AG08395 (cell line): ENCODE results near the gene JMJD1C.

Experiments
- DNase-seq: peaks from one replicate; pipeline ENCODE4 v3.0.0; 2012; ENCODE audit warnings: mixed read lengths, low spot score

JMJD1C gene

DNA sequence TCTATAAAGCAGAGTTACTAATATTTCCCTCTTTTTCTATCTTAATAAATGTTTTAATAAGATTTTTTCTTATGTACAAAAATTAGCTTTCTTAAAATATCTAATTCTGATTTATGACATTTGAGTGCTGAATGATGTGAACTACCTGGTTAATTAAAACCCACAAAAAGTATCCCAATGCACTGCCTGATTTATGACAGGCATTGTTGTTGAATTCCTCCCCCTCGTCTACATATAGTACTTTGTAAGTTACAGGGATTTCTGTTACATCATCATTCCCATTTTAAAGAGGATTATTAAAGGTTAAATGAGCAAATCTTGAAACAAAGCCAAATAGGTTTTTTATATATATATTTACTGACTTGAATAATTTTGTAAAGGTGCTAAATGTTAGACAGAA lies 241.5 kb downstream of the JMJD1C start:
- no peak for DNase-seq

DNA sequence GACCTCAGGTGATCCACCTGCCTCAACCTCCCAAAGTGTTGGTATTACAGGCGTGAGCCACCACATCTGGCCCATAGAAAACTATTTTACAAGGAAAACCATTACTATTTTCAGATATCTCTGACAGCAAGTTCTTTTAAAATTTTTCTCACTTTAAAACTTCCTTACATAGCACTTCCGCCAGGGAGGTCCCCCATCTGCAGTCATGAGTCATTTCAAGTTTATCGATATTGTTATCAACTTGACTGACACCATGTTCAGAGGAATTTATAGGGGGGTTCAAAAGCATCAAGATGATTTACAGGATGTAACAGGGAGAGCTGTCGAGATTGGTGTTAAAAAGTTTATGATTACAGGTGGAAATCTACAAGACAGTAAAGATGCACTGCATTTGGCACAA lies 243.8 kb downstream of the JMJD1C start:
- no peak for DNase-seq

DNA sequence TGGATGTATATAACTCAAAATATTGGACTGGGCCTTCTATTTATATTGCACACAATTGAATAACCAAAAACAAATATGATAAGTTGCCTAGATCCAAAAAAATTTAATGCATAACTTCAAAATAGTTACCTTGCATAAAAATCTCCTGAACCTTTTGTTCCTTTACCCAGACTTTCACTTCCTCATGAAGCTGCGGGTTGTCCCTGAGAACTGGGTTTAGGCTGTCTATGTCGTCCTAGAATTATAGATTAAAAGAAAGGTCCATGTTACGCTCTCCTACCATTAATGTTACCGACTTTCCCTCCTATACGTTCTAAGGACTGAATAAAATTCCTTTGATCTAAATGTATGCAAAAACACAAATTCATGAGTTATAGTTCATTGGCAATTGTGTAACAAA lies 246.0 kb downstream of the JMJD1C start:
- no peak for DNase-seq

GRCh38 chr10:63217120-63217605 lies 248.6 kb downstream of the JMJD1C start:
- peak; percentile 35 for DNase-seq

- DNase-seq: no peak
These were observed 251.2 kb downstream of the JMJD1C start for GRCh38 chr10:63214571-63214970.

- DNase-seq: no peak
These were observed 252.3 kb downstream of the JMJD1C start for GRCh38 chr10:63213489-63213888.

GRCh38 chr10:63210611-63211196 lies 255.1 kb downstream of the JMJD1C start:
- DNase-seq: no peak

DNA sequence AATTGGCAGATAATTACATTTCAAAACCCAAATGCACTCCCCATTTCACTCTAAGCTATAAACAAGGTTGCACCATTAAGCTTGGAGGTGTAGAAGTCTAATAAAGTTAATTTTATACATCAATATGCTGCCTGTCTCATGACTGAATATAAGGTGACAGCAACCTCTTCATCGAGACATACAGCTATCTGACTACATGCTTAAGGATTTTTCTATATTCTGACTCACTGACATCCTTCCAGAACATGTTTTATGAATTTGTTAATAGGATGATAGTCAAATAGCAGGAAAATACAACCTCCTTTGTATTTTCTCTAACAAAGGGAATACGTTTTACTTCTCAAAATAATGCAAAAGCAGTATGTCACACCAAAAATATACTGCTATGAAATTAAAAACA lies 256.1 kb downstream of the JMJD1C start:
- DNase-seq: no peak

DNA sequence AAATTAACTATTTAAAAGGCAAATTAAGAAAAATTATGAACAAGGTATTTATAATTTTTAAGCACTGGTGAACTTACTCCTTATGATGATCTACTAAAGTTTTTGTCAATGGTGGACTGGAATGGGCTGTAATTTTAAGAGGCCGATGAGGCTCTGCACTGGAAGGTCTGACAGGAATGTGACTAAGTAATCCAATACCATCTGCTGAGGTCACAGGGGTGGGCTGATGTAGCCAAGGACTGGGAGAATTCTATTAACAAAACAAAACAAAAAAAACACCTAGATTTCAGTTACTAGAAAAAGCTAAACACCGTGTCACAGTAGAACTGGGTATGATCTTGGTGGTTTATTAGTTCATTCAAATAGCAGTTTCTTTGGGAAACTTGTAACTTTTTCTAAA lies 256.8 kb downstream of the JMJD1C start:
- peak; percentile 39 for DNase-seq

- peak; percentile 73 for DNase-seq
These were observed 258.6 kb downstream of the JMJD1C start for GRCh38 chr10:63206997-63207811.

GRCh38 chr10:63206576-63206975 lies 259.2 kb downstream of the JMJD1C start:
- no peak for DNase-seq

- DNase-seq: no peak
These were observed 260.4 kb downstream of the JMJD1C start for GRCh38 chr10:63205421-63205820.

DNA sequence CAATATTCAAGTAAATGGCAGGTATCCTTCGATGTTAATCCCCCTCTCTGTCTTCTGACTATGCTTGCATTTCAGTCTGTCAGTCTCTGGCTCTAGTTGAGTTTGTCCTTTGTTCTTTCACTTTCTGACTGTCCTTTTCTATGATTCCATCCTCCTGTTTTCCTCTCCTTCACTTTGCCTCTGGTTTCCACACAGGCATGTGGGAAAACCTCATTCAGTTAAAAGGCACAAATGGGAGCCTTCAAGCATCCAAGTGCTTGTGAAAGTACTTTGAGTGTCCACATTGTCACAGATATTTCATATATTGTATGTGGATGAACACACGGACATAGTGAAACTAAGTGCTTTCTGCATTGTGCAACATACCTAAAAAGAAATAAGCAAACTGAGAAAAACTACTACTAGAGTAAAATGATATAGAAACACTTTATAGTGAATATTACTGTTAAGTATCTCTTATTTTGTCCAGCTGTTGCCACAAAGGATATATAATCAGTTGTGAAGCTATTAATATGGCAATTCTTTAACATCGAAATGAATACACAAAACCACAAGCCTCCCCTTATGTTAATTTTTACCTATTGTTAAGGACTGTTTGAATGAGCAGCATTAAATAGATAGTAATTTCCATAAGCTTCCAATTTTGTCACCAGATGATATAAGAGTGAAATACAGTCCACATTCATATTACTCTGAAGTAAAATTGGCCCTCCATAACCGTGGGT lies 260.9 kb downstream of the JMJD1C start:
- DNase-seq: no peak

GRCh38 chr10:63201118-63201517 lies 264.7 kb downstream of the JMJD1C start:
- no peak for DNase-seq

DNA sequence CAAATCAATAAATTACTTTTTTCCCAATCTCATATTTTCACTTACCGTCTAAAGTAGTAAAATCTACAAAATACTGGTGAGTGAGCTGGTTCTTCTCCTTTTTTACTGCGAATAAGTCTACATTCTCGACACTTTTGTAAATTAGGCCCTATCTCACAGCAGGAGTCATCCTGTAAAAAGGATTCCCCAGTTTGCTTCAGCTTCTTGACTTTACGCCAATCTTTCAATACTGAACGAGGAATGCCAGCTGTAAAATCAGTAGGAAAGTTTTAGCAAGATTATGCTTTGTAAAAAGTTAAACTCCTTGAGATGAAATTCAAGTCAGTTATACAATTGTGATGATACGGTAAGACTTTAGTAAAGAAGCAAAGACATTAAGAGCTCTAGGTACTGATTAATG lies 265.3 kb downstream of the JMJD1C start:
- no peak for DNase-seq

DNA sequence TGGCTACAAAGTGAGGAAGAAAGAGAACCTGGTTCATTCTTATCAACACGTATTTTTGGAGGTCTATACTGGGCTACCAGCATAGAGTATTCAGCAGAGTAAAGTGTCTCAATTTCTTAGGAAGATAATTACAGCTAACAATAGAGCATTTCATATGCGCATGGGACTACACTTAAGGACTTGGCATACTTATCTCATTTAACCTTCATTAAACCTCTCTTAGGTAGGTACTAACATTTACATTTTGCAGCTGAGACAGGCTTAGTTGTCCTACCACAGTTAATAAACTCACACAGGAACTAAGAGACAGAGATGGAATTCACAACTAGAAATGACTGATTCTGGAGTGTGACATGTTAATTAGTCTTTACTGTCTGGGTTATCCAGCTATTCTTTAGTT lies 266.1 kb downstream of the JMJD1C start:
- no peak for DNase-seq

DNA sequence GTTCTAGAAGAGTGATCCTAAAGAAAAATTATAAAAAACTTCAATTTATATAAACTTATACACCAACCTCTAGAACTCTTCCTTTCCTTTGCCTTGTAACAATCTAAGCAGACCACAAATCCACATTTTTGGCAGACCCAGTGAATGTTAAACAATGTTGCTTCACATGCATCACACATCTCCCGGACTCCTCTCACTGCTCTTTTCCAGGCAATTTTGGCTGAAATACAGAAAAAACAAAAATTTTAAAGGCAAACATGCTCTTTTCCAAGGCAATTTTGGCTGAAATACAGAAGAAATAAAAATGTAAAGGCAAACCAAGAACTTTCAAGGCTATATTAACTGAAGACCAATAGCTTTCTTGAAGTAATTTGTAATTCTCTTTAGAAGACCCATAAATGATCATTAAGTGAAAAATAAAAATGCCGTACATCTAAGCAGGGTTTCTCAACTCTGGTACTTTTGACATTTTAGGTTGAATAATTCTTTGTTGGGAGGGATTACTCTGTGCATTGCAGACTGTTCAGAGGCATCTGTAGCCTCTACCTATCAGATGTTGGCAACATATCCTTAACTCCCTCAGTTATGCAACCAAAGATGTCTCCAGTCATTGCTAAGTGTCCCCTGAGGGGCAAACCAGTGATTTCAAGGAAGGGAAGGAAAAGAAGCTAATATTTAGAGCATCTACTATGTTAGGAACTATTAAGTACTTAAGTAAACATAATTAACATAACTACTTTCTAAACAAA lies 268.3 kb downstream of the JMJD1C start:
- DNase-seq: peak; percentile 45

DNA sequence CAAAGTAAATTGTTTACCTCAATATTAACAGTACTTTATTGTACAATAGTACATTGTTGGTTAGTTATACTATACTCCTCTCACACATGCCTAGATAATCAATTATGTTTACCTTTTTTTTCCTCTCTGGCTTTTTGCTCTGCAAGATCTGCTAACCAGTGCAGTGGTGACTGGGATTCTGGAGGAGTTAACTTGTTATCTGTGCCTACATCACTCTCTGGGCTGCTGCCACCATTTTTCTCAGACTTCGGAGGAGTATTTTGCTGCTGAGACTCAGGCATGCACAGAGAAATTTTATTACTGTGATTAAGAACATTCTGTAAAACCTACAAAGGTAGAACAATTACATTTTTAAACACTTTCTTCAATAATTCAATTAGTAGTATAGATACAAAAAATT lies 273.0 kb downstream of the JMJD1C start:
- DNase-seq: no peak

GRCh38 chr10:63175534-63175933 lies 290.2 kb downstream of the JMJD1C start:
- no peak for DNase-seq

DNA sequence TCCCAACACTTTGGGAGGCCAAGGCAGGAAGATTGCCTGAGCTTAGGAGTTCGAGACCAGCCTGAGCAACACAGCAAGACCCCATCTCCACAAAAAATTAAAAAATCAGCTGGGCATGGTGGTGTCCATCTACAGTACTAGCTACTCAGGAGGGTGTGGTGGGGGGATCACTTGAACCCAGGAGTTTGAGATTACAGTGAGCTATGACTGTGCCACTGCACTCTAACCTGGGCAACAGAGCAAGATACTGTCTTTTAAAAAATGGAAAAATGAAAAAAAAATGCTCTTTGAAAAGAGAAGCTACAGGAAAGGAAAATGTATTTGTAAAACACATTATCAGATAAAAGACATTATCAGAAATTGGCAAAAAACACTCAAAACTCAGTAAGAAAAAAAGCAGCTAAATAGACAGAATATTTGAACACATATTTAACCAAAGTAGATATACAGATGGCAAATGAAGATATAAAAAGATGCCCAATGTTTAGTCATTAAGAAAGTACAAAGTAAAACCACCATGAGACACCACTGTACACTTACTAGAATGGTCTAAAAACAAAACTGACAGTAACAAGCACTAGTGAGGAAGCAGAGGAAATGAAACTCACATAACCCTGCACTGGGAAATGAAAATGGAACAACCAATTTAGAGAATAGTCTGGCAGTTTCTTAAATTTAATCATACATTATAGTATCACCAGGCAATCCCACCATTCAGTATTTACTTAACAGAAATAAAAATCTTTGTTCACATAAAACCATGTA lies 292.1 kb downstream of the JMJD1C start:
- DNase-seq: no peak

- no peak for DNase-seq
These were observed 293.9 kb downstream of the JMJD1C start for GRCh38 chr10:63171926-63172325.
